GM19240 (cell line): Measurements from ENCODE around the gene COQ5.
"Not testable (repeated sequence)": the region's sequence is repeated elsewhere in the genome, so short reads cannot be mapped to it uniquely, and the experiment has no call there.

ENCODE experiments used
- DNase-seq: peaks from one replicate; pipeline ENCODE4 v3.0.0; 2011; ENCODE audit warnings: low spot score; ENCODE audit not compliant: insufficient read length

Gene COQ5

DNA sequence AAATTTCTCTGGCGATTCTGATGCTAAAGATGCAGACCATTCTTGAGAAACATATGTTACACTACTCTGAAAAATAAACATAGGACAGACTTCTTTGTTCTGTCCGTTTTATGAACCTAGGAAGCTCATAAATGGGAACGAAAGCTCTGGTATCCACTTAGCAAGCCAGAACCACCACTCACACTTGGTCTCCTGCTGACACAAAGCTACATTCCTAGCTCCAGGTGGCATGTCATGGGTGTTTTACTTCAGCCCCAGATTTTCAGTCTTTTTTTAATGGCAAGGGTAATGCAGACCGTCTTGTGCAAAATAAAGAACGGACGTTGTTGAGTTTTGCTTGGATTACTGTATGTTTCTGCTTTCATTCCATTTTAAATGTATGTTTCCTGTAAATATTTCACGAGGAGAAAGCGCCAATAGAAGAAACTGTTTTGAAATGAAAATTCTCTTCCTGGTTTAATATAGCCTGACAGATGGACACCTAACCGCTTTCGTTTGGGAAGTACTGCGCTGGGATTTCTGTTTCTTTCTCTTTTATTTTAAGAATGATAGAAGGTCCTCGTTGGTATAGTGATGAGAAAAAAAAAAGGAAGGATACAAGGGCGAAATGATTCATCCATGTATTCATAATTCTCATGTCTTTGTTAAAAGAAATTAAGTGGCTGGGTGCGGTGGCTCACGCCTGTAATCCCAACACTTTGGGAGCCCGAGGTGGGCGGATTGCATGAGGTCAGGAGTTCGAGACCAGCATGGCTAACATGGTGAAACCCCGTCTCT, 871 bp upstream of the COQ5 start:
- DNase-seq, result no peak

DNA sequence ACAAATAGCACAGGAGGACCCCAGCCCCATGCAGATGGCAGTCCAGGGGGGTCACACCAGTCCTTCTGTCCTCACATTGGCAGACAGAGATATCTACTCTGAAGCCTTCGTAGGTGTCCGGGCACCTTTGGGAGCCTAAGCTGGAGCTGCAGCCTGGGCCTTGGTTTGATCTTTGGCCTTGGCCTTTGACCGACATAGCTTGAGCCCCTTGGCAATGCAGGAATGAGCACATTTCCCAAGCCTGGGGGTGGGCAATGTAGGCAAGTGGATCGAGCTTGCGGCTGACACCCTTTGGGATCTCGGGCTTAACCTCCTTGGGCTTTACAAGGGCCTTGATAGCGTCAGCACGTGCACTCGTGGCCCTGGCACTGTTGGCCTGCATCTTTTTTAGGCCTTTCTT, 6.4 kb downstream of the COQ5 start:
- DNase-seq, result no peak

DNA sequence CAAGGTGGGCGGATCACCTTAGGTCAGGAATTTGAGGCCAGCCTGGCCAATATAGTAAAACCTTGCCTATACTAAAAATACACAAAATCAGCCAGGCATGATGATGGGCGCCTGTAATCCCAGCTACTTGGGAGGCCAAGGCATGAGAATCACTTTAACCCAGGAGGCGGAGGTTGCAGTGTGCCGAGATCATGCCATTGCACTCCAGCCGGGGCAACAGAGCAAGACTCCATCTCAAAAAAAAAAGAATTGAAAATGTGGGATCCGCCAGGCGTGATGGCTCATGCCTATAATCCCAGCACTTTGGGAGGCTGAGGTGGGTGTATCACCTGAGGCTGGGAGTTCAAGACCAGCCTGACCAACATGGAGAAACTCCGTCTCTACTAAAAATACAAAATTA, 9.6 kb downstream of the COQ5 start:
- not testable (repeated sequence) for DNase-seq

DNA sequence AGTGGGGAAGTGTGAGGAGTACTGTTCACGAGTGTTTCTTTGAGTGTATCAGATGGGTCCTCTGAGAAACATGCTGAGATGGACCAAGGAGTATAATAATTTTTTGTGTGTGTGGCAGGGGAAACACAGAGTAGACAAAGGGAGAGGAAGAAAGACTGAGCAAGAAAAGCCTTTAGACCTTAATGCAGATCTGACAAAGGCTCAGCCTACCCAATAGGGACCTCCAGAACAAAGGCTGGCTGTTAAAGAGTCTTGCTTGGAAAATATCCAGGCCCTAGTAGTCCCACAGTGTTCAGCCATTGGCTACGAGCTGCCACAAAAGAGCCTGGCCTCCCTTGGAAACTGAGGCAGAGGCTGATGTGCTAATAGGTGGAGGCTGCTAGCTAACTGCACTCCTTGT, 13.5 kb downstream of the COQ5 start:
- DNase-seq, result no peak

DNA sequence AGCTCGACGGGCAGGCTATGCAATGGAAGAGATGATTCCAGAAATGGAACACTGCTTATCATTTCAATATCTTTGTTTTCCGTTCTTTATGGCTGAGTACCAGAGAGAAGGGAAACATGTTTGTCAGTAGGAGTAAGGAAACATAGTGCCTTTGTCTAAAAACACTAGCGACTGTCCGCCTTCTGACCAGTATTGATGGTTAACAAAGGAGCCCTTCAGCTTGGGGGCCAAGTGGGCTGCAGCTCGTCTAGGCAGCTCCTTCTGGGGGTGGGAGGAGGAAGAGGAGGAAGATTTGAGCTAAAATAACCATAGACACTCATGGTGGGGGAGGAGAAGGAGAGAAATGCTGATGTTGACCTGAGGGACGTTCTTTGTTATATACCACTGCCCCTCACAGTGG, 15.0 kb downstream of the COQ5 start:
- no peak for DNase-seq

DNA sequence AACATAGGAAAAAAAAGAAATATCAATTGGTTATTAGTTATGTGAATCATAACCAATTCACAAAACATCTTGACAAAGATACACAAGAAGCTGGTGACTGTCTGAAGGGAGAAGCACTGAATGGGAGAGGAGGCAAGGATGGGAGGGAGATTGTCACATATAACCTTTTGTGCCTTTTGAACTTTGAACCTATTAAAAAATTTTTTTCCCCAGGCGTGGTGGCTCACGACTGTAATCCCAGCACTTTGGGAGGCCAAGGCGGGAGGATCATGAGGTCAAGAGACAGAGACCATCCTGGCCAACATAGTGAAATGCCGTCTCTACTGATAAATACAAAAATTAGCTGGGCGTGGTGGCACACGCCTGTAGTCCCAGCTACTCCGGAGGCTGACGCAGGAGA, 20.4 kb downstream of the COQ5 start:
- DNase-seq, result no peak

DNA sequence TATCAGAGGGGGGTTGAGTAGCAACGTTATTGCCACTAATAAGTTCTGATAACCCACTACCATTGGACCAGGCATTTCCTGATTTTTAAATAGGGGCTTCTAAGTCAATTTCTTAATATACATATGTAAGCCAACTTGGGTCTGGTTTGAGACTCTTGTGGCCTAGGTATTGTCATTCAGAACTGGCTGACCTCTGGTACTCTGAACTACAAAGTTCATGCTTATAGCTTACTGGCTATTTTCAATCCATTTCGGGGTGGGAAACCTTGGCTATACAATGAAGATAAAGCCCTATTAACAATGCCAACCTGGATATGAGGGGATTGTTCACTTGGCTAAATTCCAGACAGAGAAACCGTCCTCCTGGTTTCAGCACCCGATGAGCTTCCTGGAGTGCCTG, 24.4 kb downstream of the COQ5 start:
- DNase-seq, result no peak

DNA sequence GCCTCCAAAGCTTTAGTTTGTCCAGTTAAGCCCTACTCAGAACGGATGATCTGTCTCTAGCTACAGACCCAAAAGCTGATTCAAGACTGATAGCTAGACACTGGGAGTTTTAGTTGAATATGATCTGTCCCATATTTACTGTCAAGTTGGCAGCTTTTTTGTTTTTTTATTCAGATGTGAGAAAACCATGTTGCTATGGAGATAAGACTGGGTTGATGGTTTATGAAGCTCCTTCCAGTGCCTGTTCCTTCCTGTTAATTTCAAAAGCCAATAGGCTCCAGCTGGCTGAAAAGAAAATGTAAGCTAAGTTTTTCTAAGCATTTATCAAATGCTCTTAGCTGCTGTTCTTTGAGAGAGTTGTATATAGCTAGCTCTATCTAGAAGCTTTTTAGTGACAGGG, 28.4 kb downstream of the COQ5 start:
- no peak for DNase-seq

DNA sequence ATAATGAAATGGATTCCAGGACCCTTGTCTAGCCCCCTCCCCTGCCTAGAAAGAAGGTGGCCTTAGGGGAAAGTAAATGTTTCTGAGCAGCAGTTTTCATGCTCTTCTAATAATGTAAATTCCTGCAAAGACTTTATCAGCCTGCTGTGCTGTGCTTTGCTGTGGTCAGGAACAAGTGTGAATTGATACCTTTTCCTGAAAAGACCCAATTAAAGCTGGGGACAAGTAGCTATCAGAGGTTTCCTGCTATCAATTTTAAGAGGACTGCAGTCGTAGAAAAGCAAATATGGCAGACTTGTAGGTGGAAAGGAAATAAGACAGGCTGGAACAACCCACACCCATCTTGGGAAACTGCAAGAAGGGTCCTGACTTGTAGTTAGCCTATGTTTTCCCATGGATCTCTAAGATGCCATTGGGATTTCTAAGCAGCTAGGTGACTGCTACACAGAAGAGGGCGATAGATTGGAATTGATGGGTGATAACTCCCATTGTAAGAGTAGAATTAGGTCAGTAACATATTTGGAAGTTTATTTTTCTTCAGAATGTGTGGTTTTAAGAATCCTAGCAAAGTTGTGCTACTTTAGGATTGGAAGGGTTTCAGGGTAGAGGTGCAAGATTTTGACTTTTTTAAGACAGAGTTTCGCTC, 30.0 kb downstream of the COQ5 start:
- DNase-seq, result no peak

DNA sequence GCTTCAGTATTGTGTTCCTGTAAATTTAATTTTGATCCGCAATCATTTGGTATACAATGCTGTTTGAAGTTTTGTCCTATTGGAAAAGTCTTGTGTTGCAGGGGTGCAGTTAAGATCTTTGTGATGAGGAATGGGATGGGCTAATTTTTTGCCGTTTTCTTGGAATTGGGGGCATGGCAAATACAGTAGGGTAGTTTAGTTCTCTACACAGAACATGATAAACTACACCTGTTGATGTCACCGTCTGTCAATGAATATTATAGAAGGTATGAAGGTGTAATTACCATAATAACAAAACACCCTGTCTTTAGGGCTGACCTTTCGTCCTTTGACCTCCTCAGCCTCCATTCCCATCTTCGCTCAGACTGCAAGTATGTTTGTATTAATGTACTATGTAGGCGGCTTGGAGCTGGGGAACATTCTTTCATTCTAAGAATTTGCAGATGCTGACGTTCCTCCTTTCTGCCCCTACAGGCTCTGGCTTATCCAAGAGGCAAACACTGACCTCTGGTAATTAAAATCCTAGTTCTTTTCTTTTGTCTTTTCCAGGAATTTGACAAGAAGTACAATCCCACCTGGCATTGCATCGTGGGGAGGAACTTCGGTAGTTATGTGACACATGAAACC, 31.3 kb downstream of the COQ5 start:
- no peak for DNase-seq

DNA sequence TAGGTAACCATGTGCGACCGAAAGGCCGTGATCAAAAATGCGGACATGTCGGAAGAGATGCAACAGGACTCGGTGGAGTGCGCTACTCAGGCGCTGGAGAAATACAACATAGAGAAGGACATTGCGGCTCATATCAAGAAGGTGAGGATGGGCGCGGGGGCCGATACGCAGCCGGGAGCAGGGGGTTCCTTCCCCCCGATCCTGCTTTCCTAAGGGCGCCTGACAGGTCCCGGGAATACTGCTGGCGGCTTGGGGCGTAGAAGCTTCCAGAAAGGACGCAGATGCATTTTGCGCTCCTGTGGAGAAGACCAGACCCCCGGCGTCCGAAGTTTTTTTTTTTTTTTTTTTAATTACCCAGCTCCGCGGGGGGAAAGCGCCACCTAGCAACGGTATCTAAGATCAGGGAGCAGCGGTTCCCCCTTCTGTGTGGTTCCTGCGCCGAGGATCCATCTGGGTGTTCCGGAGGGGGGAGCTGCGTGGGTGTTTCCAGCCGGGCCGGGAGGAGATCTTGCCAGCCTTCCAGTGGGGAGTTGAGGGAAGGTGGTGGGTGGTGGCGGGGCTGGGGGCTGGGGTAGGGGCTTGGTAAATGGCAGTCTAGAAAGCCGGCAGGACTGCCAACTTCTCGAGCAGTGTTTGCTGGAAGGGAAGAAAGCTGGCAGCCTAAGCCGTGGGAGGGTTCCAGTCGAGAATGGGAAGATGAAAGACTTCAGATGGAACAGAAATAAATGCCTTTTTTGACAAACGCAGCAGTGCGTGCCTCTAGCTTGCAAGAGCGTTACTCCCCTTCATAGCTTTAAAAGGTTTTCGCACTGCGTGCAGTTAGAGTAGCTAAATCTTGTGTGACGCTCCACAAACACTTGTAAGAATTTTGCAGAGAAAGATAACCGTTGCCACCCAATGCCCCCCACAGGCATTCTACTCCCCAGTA, 32.3 kb downstream of the COQ5 start:
- no peak for DNase-seq

DNA sequence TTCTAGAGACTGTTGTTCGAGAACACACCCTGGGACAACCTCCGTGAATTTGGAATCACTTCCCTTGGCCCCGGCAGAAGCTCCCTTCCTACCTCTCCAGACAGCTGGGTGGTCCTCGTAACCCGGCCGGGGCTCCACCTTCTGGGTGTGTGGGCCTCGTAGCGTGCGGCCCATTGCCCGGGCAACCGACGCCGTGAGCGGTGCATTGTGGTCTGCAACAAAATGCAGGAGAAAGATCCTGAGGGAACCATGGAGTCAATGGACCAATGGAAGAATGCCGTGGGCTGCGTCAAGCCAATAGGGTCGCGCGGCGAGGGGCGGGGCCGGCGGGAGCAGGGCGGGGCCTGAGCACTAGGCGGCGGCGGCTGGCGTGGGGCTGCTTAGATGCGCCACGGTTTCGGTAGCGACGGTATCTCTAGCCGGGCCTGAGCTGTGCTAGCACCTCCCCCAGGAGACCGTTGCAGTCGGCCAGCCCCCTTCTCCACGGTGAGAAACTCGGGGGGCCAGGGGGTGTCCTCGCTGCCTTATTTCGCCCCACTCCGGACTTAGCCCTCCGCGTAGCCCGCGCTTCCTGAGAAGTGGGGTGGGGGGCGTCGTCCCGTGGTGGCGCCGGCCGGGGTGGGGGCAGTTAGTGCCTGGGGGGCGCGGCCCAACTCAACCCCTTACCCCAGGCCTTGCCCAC, 33.1 kb downstream of the COQ5 start, which contains the start of gene DYNLL1:
Gene DYNLL1, plus strand, starts transcription at position 383 of the 682 bp plus-strand sequence. CDS start 309 bp downstream, outside the sequence.
- peak; percentile 89 for DNase-seq

DNA sequence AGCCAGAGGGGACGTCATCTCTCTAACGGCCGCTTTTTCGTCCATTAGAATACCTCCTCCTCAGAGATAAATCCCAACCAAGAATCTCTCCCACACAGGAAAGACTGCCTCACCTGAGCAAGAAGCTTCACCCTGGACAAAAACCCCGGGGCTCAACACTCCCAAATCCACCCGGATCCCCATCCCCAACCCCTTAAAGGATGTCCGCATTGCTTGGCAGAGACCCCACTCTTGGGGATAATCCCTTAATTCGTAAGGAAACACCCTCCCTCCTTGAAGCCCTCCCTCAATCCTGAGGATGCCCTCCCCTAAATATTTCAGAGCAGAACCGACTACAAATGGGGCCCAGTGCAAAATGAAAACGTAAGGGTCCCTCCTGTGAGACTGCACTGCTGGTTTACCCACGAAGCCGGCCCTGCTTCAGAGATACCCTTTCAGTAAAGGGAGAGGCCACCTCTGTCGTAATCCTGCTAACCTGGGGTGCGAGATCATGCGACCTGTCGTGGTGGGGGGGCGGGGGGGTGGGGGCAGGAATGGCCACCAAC, 33.7 kb downstream of the COQ5 start:
- DNase-seq, result no peak

DNA sequence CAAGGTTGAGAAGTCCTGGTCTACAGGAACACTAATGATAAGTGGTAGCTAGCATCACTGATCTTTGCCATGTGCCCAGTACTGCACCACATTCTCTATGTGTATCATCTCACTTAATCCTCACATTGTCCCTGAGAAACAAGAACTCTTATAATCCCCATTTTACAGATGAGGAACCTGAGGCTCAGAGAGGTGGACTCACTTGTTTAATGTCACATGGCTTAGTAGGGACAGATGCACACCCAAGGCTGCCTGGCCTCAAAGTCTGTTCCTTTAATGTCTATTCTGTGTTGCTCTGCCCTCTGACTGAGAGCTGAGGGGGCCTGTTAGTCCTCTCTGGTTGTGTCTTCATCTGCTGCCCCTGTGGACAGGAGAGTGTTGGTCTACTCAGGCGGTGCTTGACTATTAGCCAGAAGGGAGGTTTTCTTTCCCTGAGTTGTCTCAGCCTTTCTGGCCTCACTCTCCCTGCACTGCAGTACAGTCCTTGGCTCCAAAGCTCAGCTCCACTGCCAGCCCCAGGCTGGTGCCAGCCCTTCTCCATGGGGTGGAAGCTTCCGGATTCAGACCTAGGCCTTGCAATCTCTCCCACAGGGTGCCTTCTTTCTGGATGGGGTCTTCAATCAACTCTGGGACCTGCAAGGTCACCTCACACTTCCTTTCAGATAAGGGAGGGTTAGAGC, 38.0 kb downstream of the COQ5 start:
- DNase-seq, result no peak

DNA sequence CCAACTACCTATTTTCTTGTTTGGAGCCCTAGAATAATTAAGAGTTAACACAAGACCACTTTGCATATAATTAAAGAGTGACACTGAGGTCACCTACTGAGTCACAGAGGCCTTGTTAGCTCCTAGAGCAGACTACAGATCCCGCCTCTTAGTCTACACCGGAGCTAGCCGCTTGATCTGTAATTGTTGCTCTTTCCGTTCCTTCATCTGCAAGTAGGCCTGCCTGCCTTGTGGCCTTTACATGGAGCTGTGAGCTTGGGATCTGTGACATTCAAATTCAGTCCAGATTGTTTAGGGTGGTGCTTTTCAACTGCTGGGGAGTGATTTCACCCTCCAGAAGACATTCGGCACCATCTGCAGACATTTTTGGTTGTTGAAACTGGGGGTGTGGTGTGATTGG, 38.6 kb downstream of the COQ5 start:
- DNase-seq, result no peak

DNA sequence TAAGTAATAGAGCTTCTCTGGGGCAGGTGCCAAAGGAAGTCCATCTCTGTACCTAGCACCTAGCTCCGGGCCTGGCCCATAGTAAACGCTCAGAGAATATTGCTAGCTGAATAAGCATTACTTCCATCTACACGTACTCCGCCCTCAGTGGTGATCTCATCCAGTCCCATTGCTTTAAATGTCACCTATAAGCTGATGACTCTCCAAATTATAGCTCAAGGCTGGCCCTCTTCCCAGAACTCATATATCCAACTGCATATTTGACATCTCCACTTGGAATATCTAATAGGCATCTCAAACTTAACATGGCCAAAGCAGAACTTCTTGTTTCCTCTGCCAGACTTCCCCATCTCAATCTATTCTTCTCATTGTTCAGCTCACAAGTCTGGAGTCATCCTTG, 39.9 kb downstream of the COQ5 start:
- DNase-seq, result no peak

DNA sequence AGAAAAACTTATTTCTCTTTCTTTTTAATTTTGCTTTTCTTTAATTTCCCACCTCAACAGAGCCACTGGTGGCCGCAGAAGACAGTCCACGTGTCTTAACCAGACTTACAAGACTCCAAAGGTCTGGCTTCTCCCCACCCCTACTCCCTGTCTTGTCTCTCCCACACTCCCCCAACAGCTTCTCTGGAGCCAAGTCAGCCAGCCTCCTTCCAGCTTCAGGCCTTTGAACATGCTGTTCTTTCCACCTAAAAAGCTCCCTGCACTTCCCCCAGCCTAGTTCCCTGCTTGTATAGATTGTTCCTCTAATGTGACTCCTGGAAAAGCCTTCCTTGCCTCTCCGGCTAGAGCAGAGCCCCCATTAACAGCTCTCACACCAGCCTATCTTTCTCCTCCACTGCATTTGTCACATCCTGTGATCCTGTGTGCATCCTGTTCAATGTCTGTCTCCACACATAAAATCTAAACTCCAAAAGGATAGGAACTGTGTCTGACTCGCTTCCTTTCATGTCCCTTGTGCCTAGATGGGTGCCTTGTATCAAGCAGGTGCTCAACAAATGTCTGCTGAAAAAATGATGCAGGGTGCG, 40.8 kb downstream of the COQ5 start:
- DNase-seq, result no peak

DNA sequence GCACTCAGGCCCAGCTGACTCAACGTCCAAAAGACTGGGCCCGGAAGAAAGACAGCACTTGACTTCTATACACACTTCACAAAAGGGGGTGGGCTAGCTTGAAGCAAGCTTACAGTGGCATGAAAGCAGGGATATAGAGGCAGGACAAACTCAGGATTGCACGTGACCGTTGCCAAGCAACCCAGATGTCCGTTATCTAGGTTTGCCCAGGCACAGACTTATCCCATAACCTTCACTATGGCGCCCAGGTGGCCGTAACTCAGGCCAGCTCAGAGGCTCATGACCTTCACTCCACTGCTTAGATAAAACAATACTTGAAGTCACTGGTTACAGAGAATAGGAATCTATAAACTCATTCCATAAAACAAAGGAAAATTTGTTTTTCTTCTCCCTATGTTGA, 41.4 kb downstream of the COQ5 start:
- DNase-seq, result not testable (repeated sequence)

DNA sequence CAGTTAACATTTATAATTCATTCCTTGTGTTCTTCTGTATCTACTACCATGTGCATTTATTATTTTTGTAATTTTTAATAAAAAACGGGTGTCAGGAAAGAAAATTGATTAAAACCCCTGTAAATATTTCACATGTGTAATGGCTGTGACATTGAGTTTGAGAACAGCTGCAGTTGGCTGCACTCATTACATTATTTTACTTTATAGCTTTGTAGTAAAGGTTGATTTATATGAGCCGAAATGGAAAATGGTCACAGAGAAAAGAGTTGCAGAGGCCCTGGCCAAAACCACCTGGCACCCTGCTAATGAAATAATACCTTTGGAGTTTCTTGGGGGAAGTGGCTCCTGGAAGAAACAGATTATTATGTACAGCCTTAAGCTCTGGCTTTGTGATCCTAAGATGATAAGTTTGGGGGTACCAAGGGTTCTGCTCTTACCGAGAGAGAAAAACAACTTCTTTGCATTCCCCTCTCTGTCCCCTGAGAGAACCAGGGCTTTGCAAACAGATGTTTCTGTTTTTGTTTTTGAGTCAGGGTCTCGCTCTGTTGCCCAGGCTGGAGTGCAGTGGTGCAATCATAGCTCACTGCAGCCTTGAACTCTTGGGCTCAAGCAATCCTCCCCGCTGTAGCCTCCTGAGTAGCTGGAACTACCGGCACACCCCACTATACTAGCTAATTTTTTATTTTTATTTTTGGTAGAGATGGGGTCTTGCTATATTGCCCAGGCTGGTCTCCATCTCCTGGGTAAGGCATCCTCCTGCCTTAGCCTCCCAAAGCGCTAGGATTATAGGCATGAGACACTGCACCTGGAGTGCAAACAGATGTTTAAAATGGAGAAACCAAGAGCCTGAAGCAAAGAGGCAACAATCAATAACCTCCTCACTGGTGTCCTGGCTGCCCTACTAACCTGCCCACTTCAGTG, 42.7 kb downstream of the COQ5 start:
- no peak for DNase-seq
